IPS-15b (cell line): Measurements from ENCODE around the gene DUSP22.

Experiments used
- H3K27me3 ChIP-seq: one replicate; pipeline ENCODE4 v1.6.1; 2013; ENCODE audit warnings: low read length; ENCODE audit not compliant: control insufficient read depth, insufficient read depth
- H3K36me3 ChIP-seq: one replicate; pipeline ENCODE4 v1.6.1; 2013; ENCODE audit warnings: low read length; ENCODE audit not compliant: control insufficient read depth, insufficient read depth
- H3K4me1 ChIP-seq: one replicate; pipeline ENCODE4 v1.6.1; 2013; ENCODE audit warnings: mild to moderate bottlenecking, low read length; ENCODE audit not compliant: control insufficient read depth, insufficient read depth
- H3K4me3 ChIP-seq: one replicate; pipeline ENCODE4 v1.5.1; 2013; ENCODE audit warnings: low read depth, low read length
- H3K9ac ChIP-seq: one replicate; pipeline ENCODE4 v1.6.1; 2013; ENCODE audit warnings: low read depth, mild to moderate bottlenecking, low read length
- H3K9me3 ChIP-seq: one replicate; pipeline ENCODE4 v1.6.1; 2013; ENCODE audit warnings: mild to moderate bottlenecking, low read length; ENCODE audit not compliant: control insufficient read depth, insufficient read depth

The DUSP22 gene

DNA sequence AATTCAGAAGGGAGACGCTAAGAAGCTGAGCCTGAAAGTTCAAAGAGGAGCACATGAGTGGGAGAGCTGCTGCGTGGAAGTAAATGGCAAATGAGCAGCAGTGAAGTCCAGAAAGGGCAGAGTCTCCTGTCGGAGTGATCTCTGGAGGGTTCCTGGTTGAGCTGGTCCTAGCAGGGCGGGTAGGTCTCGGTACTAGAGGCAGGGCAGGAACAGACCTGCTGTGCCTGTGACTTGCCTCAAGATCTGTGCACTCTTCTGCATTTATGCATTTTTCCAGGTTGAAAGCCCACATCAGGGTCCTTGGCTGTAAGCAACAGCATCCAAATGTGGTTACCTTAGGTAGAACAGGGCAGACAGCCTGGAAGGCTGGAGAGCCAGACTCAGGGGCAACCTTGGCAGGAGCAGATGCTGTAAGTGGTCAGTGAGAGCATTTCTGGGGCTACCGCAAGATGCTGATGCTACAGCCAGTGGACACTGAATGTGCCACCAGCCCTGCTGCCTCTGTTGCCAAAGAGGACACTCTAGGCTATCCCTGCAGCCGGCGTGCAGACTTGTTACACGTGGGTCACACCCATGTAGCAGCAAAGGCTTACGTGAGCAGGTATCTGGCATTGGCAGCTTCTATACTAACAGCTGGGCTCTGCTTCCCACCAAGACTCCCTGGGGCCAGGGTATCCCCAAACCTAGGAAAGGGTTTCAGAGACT is 8.4 kb downstream of the DUSP22 start:
- Histone ChIP-seq H3K4me1 (peaks cover 3% of the 10 kb centered on the region), H3K27me3 (no peaks in the 10 kb centered on the region), H3K9ac (no peak overlapping the region), H3K36me3 (no peaks in the 10 kb centered on the region), H3K9me3 (peaks cover 21% of the 10 kb centered on the region), H3K4me3 (no peak overlapping the region)

GRCh38 chr6:301526-301925 is 9.2 kb downstream of the DUSP22 start:
- Histone ChIP-seq H3K4me3 (no peak overlapping the region), H3K4me1 (peaks cover 3% of the 10 kb centered on the region), H3K9me3 (peaks cover 22% of the 10 kb centered on the region), H3K9ac (no peak overlapping the region), H3K36me3 (no peaks in the 10 kb centered on the region), H3K27me3 (no peaks in the 10 kb centered on the region)

GRCh38 chr6:301929-302705 is 9.8 kb downstream of the DUSP22 start:
- Histone ChIP-seq H3K9ac (no peak overlapping the region), H3K4me1 (peaks cover 3% of the 10 kb centered on the region), H3K27me3 (no peaks in the 10 kb centered on the region), H3K9me3 (peaks cover 22% of the 10 kb centered on the region), H3K36me3 (no peaks in the 10 kb centered on the region), H3K4me3 (no peak overlapping the region)

- no peak overlapping the region for H3K4me3 ChIP-seq
- H3K36me3 ChIP-seq = no peaks in the 10 kb centered on the region
- peaks cover 3% of the 10 kb centered on the region for H3K4me1 ChIP-seq
These were observed 10.5 kb downstream of the DUSP22 start for GRCh38 chr6:302760-303159.

DNA sequence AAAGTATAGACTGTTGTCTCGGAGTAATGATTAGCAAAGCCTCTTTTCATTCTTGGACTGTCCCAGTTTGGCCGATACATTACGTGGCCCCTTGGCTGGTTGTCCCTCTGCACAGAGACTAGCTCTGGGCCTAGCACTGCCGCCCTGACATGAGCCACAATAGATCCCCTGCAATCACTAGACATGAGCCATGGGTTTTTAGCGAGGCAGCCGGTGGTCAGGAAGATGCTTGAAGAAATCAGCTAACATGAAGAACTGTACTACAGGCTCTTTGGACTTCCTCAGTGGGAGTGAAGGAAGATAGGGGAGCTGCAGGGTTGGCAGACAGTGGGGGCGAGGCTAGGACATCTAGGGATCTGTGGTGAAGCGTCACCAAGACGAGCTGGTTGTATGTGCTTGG is 11.0 kb downstream of the DUSP22 start:
- Histone ChIP-seq H3K27me3 (no peaks in the 10 kb centered on the region), H3K4me1 (peaks cover 3% of the 10 kb centered on the region), H3K9ac (no peak overlapping the region), H3K36me3 (no peaks in the 10 kb centered on the region), H3K9me3 (peaks cover 29% of the 10 kb centered on the region), H3K4me3 (no peak overlapping the region)

More at GRCh38 chr6:302760-303159, 10.5 kb downstream of the DUSP22 start:
- H3K27me3 ChIP-seq = no peaks in the 10 kb centered on the region
- no peak overlapping the region for H3K9ac ChIP-seq
- H3K9me3 ChIP-seq = peaks cover 27% of the 10 kb centered on the region

GRCh38 chr6:303948-304558 is 11.8 kb downstream of the DUSP22 start:
- H3K4me1 ChIP-seq = no peaks in the 10 kb centered on the region
- H3K4me3 ChIP-seq = no peak overlapping the region
- H3K36me3 ChIP-seq = no peaks in the 10 kb centered on the region
- no peaks in the 10 kb centered on the region for H3K27me3 ChIP-seq
- no peak overlapping the region for H3K9ac ChIP-seq
- H3K9me3 ChIP-seq = peaks cover 26% of the 10 kb centered on the region

DNA sequence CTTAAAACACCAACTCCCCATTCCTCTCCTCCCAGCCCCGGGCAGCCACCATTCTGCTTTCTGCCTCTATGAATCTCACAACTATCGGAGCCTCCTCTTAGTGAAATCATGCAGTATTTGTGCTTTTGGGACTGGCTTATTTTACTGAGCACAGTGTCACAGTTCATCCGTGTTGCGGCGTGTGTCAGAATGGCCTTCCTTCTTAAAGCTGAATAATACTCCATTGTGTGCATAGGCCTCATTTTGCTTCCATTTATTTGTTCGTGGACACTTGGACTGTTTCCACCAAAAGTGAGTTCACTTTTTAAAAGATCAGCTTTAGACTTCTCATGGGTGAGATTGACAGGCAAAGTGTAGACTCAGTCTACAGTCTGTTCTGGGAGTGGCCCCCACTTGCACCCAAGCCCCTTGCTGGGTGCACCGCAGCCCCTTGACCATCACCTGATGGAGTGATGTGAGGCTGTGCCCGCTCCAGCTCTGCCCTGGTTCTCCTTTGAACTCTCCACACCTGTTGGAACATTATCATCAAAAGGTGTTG is 12.6 kb downstream of the DUSP22 start:
- no peak overlapping the region for H3K4me3 ChIP-seq
- H3K36me3 ChIP-seq = no peaks in the 10 kb centered on the region
- no peak overlapping the region for H3K9ac ChIP-seq
- no peaks in the 10 kb centered on the region for H3K4me1 ChIP-seq
- peaks cover 29% of the 10 kb centered on the region for H3K9me3 ChIP-seq
- H3K27me3 ChIP-seq = no peaks in the 10 kb centered on the region

DNA sequence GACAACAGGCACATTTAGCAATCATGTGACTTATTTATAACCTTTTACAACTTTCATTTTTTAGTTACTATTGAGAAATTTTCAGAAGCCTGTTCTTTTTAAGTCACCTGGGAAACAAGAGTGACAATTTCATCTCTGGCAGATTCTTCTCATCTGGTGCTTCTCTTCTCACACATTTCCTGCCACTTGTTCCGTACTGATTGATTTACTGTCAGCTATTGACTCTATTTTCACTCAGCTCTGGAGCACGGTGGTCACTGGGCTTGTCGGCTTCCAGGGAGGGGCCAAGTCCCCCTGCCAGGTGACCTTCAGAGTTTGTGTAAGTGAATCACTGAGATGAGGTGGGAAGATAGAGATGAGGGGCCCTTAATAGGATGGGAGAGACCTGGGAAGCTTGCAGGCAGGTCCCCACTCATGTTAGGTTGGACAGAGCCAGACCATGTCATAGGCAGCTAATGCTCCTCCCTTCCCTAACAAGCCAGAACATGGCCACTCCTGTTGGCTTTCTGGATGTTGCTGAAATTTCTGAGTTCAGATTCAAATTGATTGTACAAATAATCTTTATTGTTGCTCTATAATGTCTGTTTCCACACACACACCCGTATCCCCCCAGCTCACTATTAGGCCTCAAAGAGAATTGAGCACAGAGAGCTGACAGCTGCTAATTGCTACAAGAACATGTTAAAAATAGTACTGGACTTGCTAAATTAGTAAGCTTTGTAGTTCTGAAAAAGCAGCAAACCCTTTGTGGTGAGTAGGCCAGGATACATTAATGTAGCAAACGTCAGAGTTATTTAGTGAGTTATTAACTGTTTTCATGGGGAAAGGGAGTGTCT is 13.3 kb downstream of the DUSP22 start:
- no peaks in the 10 kb centered on the region for H3K4me1 ChIP-seq
- H3K9me3 ChIP-seq = peaks cover 25% of the 10 kb centered on the region
- no peak overlapping the region for H3K4me3 ChIP-seq
- H3K9ac ChIP-seq = no peak overlapping the region
- H3K36me3 ChIP-seq = no peaks in the 10 kb centered on the region
- H3K27me3 ChIP-seq = no peaks in the 10 kb centered on the region

GRCh38 chr6:306641-307061 is 14.4 kb downstream of the DUSP22 start:
- no peak overlapping the region for H3K4me3 ChIP-seq
- H3K36me3 ChIP-seq = no peaks in the 10 kb centered on the region
- H3K9ac ChIP-seq = no peak overlapping the region
- H3K27me3 ChIP-seq = no peaks in the 10 kb centered on the region
- no peaks in the 10 kb centered on the region for H3K4me1 ChIP-seq
- H3K9me3 ChIP-seq = peaks cover 23% of the 10 kb centered on the region

DNA sequence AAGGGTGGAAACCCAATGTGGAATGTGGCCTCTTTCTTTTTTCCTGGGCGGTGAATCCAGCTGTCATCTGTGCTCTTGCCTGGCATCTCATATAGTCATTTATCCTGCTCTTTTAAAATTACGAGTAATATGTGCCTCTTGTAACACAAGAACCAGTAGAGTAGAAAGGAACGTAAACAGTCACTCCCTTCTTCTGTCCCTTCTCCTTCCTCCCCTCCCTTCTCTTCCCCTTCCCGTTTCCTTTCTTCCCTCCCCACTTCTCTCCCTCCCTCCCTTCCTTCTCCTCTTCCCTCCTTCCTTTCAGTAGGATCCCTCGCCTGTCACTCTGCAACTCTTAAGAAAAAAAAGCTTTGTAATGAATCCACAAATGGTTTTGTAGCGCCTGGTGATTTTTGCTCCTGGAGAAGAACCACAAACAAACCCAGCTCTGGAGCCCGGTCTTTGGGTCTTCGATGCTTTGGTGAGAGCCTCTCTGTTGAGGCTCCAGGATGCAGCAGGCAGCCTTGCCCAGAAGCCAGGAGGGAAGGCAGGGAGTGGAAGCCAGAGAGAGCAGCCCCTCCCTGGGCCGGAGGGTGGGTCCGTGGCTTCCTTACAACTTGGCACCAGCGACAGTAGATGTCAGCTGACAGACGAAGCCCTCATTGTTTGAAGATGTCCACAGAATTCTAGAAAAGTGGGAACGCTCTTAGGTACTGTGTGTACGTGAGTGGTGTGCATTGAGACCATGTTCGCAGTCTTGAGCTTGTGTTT is 15.0 kb downstream of the DUSP22 start:
- Histone ChIP-seq H3K9me3 (peaks cover 23% of the 10 kb centered on the region), H3K27me3 (no peaks in the 10 kb centered on the region), H3K4me1 (no peaks in the 10 kb centered on the region), H3K9ac (no peak overlapping the region), H3K4me3 (no peak overlapping the region), H3K36me3 (no peaks in the 10 kb centered on the region)
